Stimulated activated CD4-positive, alpha-beta T cell treated with anti-CD3 and anti-CD28 coated beads, Interleukin-12 subunit alpha, Interleukin-12 subunit beta, amount 100 ng/mL, for 24 hours (primary cell): ENCODE results near the gene DUSP16.
"Not testable (repeated sequence)": the region's sequence is repeated elsewhere in the genome, so short reads cannot be mapped to it uniquely, and the experiment has no call there.

Experiments used
- DNase-seq, 2 experiments: peaks; one replicate each; pipeline ENCODE4 v3.0.0-alpha.2; 2020; ENCODE audit warnings: low read depth in 2 of 2

The DUSP16 gene, protein sequence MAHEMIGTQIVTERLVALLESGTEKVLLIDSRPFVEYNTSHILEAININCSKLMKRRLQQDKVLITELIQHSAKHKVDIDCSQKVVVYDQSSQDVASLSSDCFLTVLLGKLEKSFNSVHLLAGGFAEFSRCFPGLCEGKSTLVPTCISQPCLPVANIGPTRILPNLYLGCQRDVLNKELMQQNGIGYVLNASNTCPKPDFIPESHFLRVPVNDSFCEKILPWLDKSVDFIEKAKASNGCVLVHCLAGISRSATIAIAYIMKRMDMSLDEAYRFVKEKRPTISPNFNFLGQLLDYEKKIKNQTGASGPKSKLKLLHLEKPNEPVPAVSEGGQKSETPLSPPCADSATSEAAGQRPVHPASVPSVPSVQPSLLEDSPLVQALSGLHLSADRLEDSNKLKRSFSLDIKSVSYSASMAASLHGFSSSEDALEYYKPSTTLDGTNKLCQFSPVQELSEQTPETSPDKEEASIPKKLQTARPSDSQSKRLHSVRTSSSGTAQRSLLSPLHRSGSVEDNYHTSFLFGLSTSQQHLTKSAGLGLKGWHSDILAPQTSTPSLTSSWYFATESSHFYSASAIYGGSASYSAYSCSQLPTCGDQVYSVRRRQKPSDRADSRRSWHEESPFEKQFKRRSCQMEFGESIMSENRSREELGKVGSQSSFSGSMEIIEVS

DNA sequence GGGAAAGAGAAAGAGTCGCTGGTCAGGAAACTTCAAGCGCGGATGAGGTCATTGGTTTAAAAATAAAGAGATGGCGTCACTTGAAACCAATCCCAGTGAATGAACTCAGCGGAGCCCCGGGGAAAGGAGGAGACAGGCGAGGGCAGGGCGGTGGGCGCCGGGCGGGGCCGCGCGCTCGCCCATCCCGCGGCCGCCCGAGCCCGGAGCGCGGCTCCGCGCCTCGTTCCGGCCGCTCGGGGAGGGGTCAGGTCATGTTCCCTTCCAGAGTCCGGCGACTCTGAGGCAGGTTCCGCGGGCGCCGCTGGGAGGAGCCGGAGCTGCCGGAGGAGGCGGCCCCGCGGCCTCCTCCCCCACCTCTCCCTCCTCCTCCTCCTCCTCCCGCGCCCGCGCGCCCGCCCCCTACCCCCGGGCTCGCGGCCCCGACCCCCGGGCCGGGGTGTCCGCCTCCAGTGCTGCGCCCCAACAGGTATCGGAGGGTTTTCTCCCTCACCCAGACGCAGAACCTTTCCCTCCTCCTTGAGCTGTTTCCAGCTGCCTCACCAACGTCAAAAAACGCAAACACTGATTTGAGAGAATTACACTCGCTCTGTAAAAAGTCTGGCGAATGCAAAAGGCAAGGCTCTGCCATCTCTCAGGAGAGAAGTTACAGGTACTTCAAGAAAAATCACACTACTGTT, at the start of gene DUSP16:
Gene DUSP16 (minus strand): TSS at position 279 of the 677 bp plus-strand sequence. CDS start 41,765 bp downstream, outside the sequence.
- peak; percentile 46 to 56 for DNase-seq

DNA sequence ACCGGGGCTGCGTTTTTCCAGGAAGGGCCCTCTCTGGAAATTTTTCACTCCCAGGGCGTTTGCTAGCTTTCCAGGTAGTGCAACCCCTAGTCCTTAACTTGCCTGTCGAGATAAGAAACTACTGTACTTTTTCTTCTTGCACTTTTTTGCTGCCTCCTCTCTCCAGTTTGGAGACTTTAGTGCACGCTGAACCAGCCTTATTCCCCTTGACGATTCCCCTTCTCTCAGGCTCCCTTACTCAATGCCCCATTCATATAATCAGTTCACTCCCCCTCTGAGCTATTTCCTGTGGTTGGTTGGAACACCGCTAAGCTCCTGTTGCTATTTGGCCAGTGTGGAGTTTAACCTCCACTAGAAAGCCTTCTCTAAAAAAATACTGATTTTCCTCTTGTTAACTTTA, 49.7 kb upstream of the DUSP16 start:
- DNase-seq, result no peak

DNA sequence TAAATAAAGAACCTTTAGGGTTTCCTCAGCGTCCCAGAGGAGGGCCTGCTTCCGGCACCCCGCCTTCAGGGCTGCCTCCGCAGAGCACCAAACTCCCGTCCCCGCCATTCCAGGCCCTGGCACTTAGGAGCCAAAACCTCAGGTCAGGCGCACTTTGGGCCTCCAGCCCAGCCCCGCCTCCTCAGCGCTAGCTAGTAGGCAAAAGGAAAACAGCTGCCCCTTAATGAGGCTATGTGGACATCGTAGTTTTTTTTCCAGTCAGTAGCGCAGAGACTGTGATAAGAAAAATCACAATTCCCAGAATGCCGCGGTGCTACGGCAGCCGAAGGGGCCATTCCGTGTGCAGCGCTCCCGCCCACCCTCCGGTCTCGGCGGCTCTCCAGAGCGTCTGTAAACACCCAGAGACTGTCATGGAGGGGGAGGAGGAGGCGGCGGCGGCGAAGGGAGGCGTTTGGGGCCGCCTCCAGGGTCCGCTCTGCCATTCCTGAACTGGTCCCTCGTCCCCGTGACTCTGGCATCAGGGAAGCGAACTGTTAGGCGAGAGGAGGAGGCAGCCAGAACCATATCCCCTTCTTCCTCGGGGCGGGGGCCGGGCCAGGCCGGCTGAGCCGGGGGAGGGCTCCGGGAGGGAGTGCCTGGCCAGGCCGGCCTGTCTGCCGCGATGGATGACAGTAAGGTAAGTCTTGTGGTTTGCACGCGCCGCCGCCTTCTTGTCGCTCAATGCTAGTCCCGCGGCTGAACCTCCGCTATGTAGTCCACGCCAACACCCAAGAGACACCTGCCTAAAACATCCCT, 49.0 kb upstream of the DUSP16 start, which contains the start of gene CREBL2:
Gene CREBL2 (plus strand): TSS at position 365 of the 795 bp plus-strand sequence. CDS start 297 bp downstream, at position 662.
- peak; percentile 72 to 81 for DNase-seq

DNA sequence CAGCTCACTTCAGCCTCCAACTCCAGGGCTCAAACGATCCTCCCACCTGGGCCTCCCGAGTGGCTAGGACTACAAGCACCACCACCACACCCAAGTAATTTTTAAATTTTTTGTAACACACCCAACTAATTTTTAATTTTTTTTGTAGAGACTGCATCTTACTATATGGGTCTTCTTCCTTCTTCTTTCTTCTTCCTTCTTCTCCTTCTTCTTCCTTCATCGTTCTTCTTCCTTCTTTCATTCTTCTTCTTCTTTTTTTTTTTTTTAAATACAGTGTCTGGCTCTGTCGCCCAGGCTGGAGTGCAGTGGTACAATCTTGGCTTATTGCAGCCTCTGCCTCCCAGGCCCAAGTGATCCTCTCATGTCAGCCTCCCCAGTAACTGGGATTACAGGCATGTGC, 48.0 kb upstream of the DUSP16 start:
- DNase-seq, result no peak

DNA sequence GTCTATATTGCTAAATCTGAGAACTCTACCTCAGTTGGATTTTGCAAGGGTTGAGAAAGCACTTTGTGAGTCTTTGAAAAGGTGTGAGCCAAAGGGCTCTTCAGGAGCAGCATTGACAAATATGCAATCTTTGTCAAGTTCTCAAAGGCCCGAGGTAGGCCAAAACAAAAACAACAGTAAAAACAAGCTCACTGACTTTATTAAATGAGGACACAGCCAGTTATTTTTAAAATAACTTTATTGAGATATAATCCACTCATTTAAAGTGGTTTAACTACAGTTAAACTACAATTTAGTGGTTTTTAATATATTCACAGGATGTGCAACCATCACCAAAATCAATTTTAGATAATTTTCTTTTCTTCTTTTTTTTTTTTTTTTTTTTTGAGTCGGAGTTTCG, 47.0 kb upstream of the DUSP16 start:
- no peak for DNase-seq

- DNase-seq, result no peak
Observed at GRCh38 chr12:12608557-12608957, 45.9 kb upstream of the DUSP16 start.

GRCh38 chr12:12606781-12607589, 44.3 kb upstream of the DUSP16 start:
- no peak for DNase-seq

GRCh38 chr12:12604740-12605139, 42.1 kb upstream of the DUSP16 start:
- DNase-seq, result no peak

GRCh38 chr12:12600659-12601058, 38.0 kb upstream of the DUSP16 start:
- no peak for DNase-seq

DNA sequence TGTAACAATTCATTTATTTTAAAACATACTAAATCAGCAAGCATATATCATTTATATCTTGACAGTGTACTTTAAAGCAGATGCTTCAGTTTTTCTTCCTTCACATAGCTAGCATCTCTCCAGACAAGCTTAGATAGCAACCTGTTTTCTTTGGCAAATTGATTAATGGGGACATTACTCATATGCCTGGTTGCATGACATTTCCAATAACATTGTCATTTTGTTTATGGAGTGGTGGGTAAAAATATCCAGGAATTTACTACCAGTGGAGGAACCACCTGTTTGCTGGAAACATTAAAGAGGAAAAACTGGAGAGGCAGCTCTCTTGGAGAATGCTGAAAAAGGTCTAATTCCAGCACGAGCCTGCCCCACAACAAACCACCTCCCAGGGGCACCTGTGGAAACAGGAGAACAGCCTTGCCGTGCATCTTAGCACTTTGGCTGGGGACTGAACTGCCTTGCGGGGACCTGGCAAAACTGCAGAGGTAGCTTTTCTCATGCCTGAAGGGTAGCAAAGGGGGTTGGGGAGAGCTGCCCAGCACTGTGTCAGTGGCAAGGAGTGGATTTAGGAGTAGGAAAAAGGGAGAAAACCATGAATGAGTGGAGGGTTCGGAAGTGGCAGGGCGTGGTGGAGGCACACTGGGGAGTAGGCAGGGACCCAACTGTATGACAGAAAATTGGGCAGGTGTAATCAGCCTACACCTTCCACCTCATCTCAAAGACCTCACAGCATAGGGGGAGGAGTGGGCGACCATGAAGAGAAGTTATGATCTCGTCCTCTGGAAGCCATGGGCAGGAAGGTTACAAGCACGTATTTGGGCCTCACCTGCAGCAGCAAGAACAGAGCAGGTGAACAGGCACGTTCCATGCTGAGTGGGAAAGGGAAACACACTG, 37.3 kb upstream of the DUSP16 start:
- no peak for DNase-seq

DNA sequence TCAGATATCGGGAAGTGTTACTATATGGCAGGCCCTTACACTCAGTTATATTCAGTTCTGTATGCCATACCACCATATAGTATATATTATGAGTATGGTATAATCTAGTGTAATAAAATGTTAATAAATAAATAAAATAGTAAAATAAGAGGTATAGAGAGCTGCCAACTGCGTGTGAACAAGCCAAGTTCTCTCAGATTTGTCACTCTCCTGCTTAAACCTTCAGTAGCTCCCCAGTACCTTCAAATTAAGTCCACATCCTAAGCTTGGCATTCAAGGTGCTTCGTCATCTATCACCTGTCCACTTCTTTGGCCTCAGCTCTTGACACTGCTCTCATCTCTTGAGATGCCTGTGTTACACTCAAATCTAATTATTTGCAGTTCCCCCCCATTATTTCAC, 36.2 kb upstream of the DUSP16 start:
- no peak for DNase-seq

DNA sequence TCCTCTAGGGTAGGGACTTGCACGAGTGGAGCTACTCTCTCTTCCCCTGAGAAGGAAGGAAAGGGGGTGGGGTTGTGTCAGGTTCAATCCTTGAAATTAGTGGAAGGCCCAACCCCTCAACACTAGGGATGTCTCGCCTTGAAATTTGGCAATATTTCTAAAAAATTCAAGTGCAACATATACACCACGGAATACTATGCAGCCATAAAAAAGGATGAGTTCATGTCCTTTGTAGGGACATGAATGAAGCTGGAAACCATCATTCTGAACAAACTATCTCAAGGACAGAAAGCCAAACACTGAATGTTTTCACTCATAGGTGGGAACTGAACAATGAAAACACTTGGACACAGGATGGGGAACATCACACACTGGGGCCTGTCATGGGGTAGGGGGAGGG, 33.9 kb upstream of the DUSP16 start:
- not testable (repeated sequence) for DNase-seq

DNA sequence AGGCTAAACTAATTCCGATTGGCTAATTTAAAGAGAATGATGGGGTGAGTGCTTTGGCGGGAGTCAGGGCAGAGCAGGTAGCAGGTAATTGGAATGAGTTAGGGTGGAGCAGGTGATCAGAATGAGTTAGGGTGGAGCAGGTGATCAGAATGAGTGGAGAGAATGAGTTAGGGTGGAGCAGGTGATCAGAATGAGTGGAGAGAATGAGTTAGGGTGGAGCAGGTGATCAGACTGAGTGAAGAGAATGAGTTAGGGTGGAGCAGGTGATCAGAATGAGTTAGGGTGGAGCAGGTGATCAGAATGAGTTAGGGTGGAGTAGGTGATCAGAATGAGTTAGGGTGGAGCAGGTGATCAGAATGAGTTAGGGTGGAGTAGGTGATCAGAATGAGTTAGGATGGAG, 33.3 kb upstream of the DUSP16 start:
- not testable (repeated sequence) for DNase-seq

- no peak for DNase-seq
Observed at GRCh38 chr12:12592930-12593329, 30.3 kb upstream of the DUSP16 start.

GRCh38 chr12:12590961-12591360, 28.3 kb upstream of the DUSP16 start:
- no peak for DNase-seq

DNA sequence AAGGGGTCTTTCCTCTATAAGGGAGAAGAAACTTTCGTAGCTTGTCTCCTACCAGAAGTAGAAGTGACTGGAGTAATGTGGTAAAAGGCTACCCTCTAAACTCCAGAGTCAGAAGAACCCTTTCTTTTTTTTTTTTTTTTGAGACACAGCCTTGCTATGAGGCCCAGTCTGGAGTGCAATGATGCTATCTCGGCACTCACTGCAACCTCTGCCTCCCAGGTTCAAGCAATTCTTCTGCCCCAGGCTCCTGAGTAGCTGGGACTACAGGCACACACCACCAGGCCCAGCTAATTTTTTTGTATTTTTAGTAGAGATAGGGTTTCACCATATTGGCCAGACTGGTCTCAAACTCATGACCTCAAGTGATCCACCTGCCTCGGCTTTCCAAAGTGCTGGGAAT, 25.8 kb upstream of the DUSP16 start:
- not testable (repeated sequence) for DNase-seq

DNA sequence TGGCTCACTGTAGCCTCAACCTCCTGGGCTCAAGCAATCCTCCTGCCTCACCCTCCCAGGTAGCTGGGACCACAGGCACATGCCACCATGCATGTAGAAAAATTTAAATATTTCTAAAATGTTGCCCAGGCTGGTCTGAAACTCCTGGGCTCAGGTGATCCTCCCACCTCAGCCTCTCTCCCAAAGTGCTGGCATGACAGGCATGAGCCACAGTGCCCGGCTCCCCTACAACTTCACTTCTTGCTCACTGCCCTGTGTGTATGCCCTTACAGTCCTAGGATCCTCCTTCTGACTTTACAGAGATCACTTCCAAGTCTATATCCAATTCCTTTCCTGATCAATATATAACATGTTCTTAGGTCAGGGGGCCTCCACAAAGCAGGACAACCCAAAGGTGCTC, 25.2 kb upstream of the DUSP16 start:
- no peak for DNase-seq

DNA sequence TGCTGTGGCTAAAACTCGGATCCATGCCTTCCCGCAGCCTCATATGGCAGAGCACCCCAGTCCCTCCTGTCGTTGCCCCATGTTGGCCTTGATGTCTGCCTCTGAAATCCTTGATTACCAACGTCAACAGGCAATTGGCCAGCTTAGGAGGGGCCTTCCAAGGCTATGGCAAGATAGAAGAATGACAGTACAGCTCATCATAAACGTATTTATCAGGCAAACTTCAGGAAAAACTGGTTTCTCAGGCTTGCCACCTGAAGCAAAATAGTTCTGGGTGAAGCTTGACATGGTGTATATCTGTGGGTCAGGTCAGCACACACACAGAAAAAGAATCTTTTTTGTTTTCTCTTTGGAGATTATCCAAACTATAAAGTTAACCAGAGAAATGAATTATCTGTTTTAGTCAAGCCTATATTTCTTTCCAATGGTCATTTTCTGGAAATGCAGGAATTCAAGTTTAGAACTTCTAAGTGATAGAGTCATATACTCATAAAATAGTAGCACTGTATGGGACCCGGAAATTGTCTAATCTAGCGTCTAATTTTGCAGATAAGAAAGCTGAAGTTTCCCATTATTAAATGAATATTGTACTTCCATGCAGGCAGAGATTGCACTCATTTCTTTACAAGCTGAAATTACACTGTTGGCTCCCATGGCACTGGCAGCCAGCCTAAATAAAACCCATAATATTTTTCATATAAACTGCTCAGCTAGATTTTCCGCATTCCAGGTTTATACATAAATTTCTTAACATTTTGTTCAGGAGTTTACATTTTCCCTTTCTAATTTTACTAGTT, 24.4 kb upstream of the DUSP16 start:
- DNase-seq, result no peak
